Measurements from ENCODE around the gene CRTC1.

The CRTC1 gene

GRCh38 chr19:18647807-18648206 is 35.7 kb upstream of the CRTC1 start:
- no peak overlapping the region for H3K27ac ChIP-seq
- TF ChIP-seq ZFX (IDR thresholded peaks at IDR 0.05; ENCODE audit: borderline replicate concordance) (no peak), CTCF (IDR thresholded peaks at IDR 0.05) (no peak)

GRCh38 chr19:18648973-18649315 is 34.5 kb upstream of the CRTC1 start:
- no peak overlapping the region for H3K27ac ChIP-seq
- TF ChIP-seq ZFX (IDR thresholded peaks at IDR 0.05; ENCODE audit: borderline replicate concordance) (no peak), CTCF (IDR thresholded peaks at IDR 0.05) (no peak)

DNA sequence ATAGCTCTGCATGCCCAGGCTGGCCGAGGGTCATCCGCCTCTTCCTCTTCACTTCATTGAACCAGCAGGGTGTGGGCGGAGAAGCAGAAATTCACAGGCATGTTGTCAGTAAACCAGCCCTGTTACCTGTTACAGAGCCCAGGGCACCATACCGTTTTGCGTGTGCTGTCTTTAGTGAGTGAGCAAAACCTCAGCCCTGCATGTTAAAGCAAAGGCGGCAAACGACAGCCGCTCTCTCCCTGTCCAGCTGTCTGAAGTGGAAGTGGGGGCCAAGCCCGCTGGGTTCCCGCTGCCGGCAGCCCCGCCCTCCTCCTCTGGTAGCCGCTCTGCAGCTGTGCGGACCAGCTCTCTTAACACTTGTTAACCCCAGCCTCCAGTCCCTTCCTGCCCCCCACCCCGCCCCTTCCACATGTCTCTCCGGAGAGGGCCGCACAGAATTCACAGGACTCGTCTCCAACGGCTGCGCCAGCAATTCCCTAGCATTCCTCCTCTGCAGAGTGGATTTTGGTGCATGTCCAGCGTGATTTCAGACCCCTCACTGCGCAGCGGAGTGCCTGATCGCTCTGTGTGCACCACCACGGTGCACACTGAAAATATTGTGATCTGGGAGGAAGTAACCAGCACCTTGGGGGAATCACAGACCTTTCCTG is 34.0 kb upstream of the CRTC1 start:
- TF ChIP-seq ZFX (IDR thresholded peaks at IDR 0.05; ENCODE audit: borderline replicate concordance) = no peak

GRCh38 chr19:18650021-18650390 is 33.5 kb upstream of the CRTC1 start:
- no peak overlapping the region for H3K27ac ChIP-seq

More for the DNA sequence above, 34.0 kb upstream of the CRTC1 start:
- no peak overlapping the region for H3K27ac ChIP-seq

DNA sequence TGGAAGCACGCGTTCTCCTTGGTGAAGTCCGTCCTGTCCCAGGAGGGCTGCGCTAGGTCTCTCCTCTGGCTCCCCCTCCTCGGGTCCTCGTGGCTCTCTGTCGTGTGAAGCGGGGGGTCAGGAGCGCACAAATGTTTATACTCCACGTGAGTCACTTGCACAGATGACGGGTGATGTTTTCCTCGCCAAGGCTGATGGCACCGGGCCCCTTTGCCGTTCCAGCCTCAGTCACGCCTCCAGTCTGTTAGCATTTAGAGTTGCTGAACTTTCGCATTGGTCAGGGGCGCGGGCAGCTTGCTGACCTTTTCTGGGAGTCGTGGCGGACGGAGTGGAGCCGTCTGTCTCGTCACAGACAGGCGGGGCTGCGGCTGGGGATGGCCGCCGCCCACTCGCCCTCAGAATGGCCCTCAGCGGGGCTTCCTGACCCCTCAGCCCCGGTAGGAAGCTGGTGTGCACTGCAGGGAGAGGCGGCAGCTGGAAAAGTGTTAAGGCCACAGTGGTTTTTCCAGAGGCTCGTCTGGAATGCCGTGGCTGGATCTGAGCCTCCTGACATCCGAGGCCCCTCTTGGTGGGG is 32.9 kb upstream of the CRTC1 start:
- no peak overlapping the region for H3K27ac ChIP-seq
- TF ChIP-seq CTCF (IDR thresholded peaks at IDR 0.05) (no peak), ZFX (IDR thresholded peaks at IDR 0.05; ENCODE audit: borderline replicate concordance) (no peak)

More at GRCh38 chr19:18650021-18650390, 33.5 kb upstream of the CRTC1 start:
- TF ChIP-seq CTCF (IDR thresholded peaks at IDR 0.05) (no peak), ZFX (IDR thresholded peaks at IDR 0.05; ENCODE audit: borderline replicate concordance) (no peak)

- TF ChIP-seq ZFX (IDR thresholded peaks at IDR 0.05; ENCODE audit: borderline replicate concordance) (no peak), CTCF (IDR thresholded peaks at IDR 0.05) (no peak)
- H3K27ac ChIP-seq = no peak overlapping the region
Measured at GRCh38 chr19:18651300-18651699, 32.2 kb upstream of the CRTC1 start.

DNA sequence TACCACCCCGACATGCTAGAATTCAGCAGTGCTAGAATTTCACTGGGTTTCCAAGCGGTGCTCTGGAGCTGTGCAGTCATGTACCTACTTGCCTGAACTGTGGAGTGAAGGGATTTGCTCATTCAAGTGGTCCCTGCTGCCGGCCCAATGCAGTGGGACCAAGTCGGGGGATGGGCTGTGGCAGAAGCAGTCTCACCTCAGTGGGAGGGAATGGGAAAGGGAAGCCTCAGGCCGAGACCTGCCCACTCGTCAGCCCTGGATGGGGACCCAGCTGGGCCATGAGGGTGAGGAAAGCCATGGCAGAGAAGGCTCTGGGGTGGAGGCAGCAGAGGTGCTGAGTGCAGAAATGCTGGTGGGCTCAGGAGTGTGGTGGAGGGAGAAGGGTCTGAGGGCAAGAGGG is 31.7 kb upstream of the CRTC1 start:
- no peak overlapping the region for H3K27ac ChIP-seq
- TF ChIP-seq CTCF (IDR thresholded peaks at IDR 0.05) (no peak), ZFX (IDR thresholded peaks at IDR 0.05; ENCODE audit: borderline replicate concordance) (no peak)

DNA sequence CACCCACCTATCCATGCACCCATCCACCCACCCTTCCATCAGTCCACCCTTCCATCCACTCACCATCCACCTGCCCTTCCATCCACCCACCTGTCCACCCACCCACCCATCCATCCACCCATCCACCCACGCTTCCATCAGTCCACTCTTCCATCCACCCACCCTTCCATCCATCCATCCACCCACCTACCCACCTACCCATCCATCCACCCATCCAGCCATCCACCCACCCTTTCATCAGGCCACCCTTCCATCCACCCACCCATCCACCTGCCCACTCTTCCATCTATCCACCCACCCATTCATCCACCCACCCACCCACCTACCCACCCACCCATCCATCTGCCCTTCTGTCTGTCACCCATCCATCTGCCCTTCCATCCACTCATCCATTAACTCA is 29.6 kb upstream of the CRTC1 start:
- H3K27ac ChIP-seq = no peak overlapping the region
- TF ChIP-seq ZFX (IDR thresholded peaks at IDR 0.05; ENCODE audit: borderline replicate concordance) (no peak), CTCF (IDR thresholded peaks at IDR 0.05) (no peak)
